GM12874 (cell line): ENCODE data around the gene SLC37A2.

Experiments used
- CTCF ChIP-seq: IDR thresholded peaks from 2 replicates; pipeline ENCODE4 v1.5.1; 2011; ENCODE audit warnings: low read depth, mild to moderate bottlenecking, control low read depth, low read length, moderate library complexity; ENCODE audit not compliant: insufficient read depth

SLC37A2 gene

GRCh38 chr11:125093502-125093901 is 30.4 kb downstream of the SLC37A2 start:
- TF ChIP-seq CTCF: no peak

GRCh38 chr11:125094731-125095130 is 31.6 kb downstream of the SLC37A2 start:
- TF ChIP-seq CTCF: no peak

- TF ChIP-seq CTCF: no peak
Measured at GRCh38 chr11:125100136-125100535, 37.0 kb downstream of the SLC37A2 start.

GRCh38 chr11:125101596-125101995 is 38.5 kb downstream of the SLC37A2 start:
- TF ChIP-seq CTCF: no peak

- TF ChIP-seq CTCF: no peak
Measured at GRCh38 chr11:125102025-125102424, 38.9 kb downstream of the SLC37A2 start.

GRCh38 chr11:125102510-125102909 is 39.4 kb downstream of the SLC37A2 start:
- no peak for TF ChIP-seq CTCF

GRCh38 chr11:125105926-125106325 is 42.8 kb downstream of the SLC37A2 start:
- no peak for TF ChIP-seq CTCF

GRCh38 chr11:125108469-125108868 is 45.4 kb downstream of the SLC37A2 start:
- no peak for TF ChIP-seq CTCF
